GM21619 (cell line): ENCODE data around the gene ARHGAP5.
A peak's percentile ranks its signal among the peaks of the same experiment; 100 is the strongest.

Source experiments
- ATAC-seq: cut with Tn5 transposase; IDR thresholded peaks from one replicate; pipeline ENCODE4 v1.9.1; 2021; ENCODE audit not compliant: unreplicated experiment

Gene ARHGAP5

GRCh38 chr14:32183151-32184058 is 106.3 kb downstream of the ARHGAP5 start:
- ATAC-seq, result no peak

- ATAC-seq, result no peak
Measured at GRCh38 chr14:32185097-32185496, 108.0 kb downstream of the ARHGAP5 start.

GRCh38 chr14:32186248-32186647 is 109.1 kb downstream of the ARHGAP5 start:
- no peak for ATAC-seq

- ATAC-seq, result no peak
Measured at GRCh38 chr14:32189811-32190210, 112.7 kb downstream of the ARHGAP5 start.

GRCh38 chr14:32190673-32191072 is 113.6 kb downstream of the ARHGAP5 start:
- ATAC-seq, result no peak

GRCh38 chr14:32192712-32193373 is 115.7 kb downstream of the ARHGAP5 start:
- no peak for ATAC-seq

- ATAC-seq, result no peak
Measured at GRCh38 chr14:32193532-32193931, 116.4 kb downstream of the ARHGAP5 start.

- no peak for ATAC-seq
Measured at GRCh38 chr14:32195636-32196035, 118.5 kb downstream of the ARHGAP5 start.

- peak; percentile 44 for ATAC-seq
Measured at GRCh38 chr14:32197919-32198318, 120.8 kb downstream of the ARHGAP5 start.

- peak; percentile 22 for ATAC-seq
Measured at GRCh38 chr14:32200368-32201192, 123.5 kb downstream of the ARHGAP5 start.

GRCh38 chr14:32201193-32201815 is 124.2 kb downstream of the ARHGAP5 start:
- peak; percentile 54 for ATAC-seq

- ATAC-seq, result no peak
Measured at GRCh38 chr14:32201816-32202490, 124.8 kb downstream of the ARHGAP5 start, which contains the start of gene RNU6-7. RNU6-7 (plus strand) TSS chr14:32202045.

- ATAC-seq, result no peak
Measured at GRCh38 chr14:32202491-32202997, 125.4 kb downstream of the ARHGAP5 start.

- peak; percentile 59 for ATAC-seq
Measured at GRCh38 chr14:32202998-32203882, 126.1 kb downstream of the ARHGAP5 start, which contains the start of gene RNU6-8. RNU6-8 (minus strand) TSS chr14:32203269.

GRCh38 chr14:32203928-32204357 is 126.8 kb downstream of the ARHGAP5 start:
- ATAC-seq, result no peak

- no peak for ATAC-seq
Measured at GRCh38 chr14:32205554-32205953, 128.4 kb downstream of the ARHGAP5 start.

GRCh38 chr14:32205984-32206383 is 128.9 kb downstream of the ARHGAP5 start:
- no peak for ATAC-seq

- ATAC-seq, result no peak
Measured at GRCh38 chr14:32206552-32206951, 129.4 kb downstream of the ARHGAP5 start.

- ATAC-seq, result no peak
Measured at GRCh38 chr14:32208490-32208889, 131.4 kb downstream of the ARHGAP5 start.
